Activated CD8-positive, alpha-beta memory T cell treated with anti-CD3 and anti-CD28 coated beads for 48 hours (primary cell): ENCODE results near the gene NEIL3.

Experiments
- DNase-seq, 3 experiments: peaks; one replicate each; pipeline ENCODE4 v3.0.0-alpha.2; 2020; ENCODE audit warnings: low read depth in 2 of 3, low spot score in 2 of 3

Gene NEIL3

DNA sequence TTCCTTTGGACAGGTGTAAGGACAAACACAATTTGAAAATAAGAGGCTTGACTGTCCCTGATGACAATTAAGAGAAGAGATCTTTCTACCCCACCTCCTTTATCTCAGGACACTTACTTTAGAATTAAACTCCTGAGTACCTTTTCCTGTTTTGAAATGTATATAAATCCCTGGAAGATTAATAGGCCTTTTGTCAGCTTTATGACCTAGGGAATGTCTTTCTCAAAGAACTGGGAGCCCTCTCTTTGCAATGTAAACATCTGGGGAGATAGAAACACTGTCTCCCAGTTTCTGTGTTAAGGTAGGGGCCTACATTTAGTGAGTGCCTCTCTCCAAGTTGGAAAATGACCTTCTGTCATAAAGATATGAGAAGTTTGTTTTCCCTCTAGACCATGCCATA lies 100.9 kb downstream of the NEIL3 start:
- no peak for DNase-seq

DNA sequence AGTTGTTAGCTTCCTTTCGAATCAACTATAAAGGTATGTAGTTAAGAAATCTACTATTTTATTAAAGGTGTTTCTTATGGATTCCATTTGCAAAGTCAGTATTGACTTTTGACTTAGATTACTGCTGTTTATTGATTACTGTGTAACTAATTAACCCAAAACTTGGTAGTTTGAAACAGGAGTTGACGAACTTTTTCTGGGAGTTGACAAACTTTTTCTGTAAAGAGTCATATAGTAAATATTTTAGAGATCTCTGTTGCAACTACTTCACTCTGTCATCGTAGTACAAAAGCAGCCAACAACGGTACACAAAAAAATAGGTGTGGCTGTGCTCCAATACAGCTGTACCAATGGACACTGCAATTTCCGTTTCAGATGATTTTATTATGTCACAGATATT lies 102.3 kb downstream of the NEIL3 start:
- DNase-seq: no peak
